ENCODE data around the gene PRRC2C. TPM values are rescaled to one million over a fixed set of nuclear protein-coding genes. Genes with fewer than 3 reads are reported as not detected.
A peak's percentile ranks its signal among the peaks of the same experiment; 100 is the strongest.

Gene PRRC2C
- polyA plus RNA-seq, 2 of the 4 experiments (the other 2 are of a cell fraction) = 50.3 to 96.3 TPM

GRCh38 chr1:171455967-171456366 is 29.4 kb upstream of the PRRC2C start:
- FAIRE-seq = no peak
- no peak for DNase-seq (ENCODE audit: low read depth in 1 of 2, low spot score in 1 of 2)
- TF ChIP-seq EHMT2 (IDR thresholded peaks at IDR 0.05; ENCODE audit: low read depth) (no peak), RARB (CRISPR knock-in tag; IDR thresholded peaks at IDR 0.05) (no peak), REST (IDR thresholded peaks at IDR 0.05) (no peak), FOSB (CRISPR knock-in tag; IDR thresholded peaks at IDR 0.05) (no peak), MAFK (IDR thresholded peaks at IDR 0.05; ENCODE audit: partially characterized antibody) (no peak), ZSCAN20 (CRISPR knock-in tag; IDR thresholded peaks at IDR 0.05) (no peak), NFE2L2 (conservative IDR thresholded peaks at IDR 0.05; ENCODE audit: low read length) (no peak), RFX5 (IDR thresholded peaks at IDR 0.05) (no peak), CTCF (IDR thresholded peaks at IDR 0.05) (no peak), CBX2 (IDR thresholded peaks at IDR 0.05; ENCODE audit: borderline replicate concordance, low read depth) (no peak), POLR2AphosphoS2 (conservative IDR thresholded peaks at IDR 0.05; ENCODE audit: low read length) (no peak), MYC (IDR thresholded peaks at IDR 0.05; ENCODE audit: borderline replicate concordance, low read length) (no peak), TFCP2L1 (CRISPR knock-in tag; IDR thresholded peaks at IDR 0.05) (no peak), EP300 (IDR thresholded peaks at IDR 0.05) (no peak), JUN (IDR thresholded peaks at IDR 0.05) (no peak), BHLHE40 (IDR thresholded peaks at IDR 0.05; ENCODE audit: low read depth, low read length) (no peak), FOXS1 (CRISPR knock-in tag; IDR thresholded peaks at IDR 0.05) (no peak), EHF (CRISPR knock-in tag; IDR thresholded peaks at IDR 0.05) (no peak), TP53 (CRISPR knock-in tag; IDR thresholded peaks at IDR 0.05) (no peak), SREBF2 (IDR thresholded peaks at IDR 0.05) (no peak)
- Histone ChIP-seq H3K27ac (no peak overlapping the region), H3K4me2 (no peak overlapping the region), H3K4me1 (0 out of 3 replicates have a peak, but pooled peaks cover 3% of the 10 kb centered on the region), H3K4me3 (no peak overlapping the region), H3K9me3 (0 out of 3 replicates have a peak, but pooled peaks cover 6% of the 10 kb centered on the region)
- ATAC-seq = no peak
- CTCF ChIA-PET = no interaction called here
- POLR2A ChIA-PET = no interaction called here

- WGBS (ENCODE audit: missing lambda C conversion rate) = 69% methylated on average over 2 of the region's 2 CpGs
- ChIA-PET CTCF (interaction anchor here (1.0 to 1.5 kb wide), 2 partner anchors 9 to 11 kb away, joined by 3 read pairs; no protein-coding TSS in a partner anchor), POLR2A (no interaction called here)
- Histone ChIP-seq H3K4me1 (0 out of 3 replicates have a peak, but pooled peaks cover 3% of the 10 kb centered on the region), H3K4me2 (no peak overlapping the region), H3K27ac (no peak overlapping the region), H3K4me3 (no peak overlapping the region), H3K9me3 (0 out of 3 replicates have a peak, but pooled peaks cover under 1% of the 10 kb centered on the region)
- DNase-seq (ENCODE audit: low read depth in 1 of 2, low spot score in 1 of 2) (no peak), ATAC-seq (peak in 1 of 2 experiments; percentile 73; a peak in 4 of 6 replicates), FAIRE-seq (no peak)
- no peak for TF ChIP-seq TP53 (CRISPR knock-in tag; IDR thresholded peaks at IDR 0.05)
- TF ChIP-seq MAFK (IDR thresholded peaks at IDR 0.05; ENCODE audit: partially characterized antibody) = peak; percentile 63
- no peak for TF ChIP-seq CHD4 (IDR thresholded peaks at IDR 0.05; ENCODE audit: borderline replicate concordance)
These were observed 27.9 kb upstream of the PRRC2C start for GRCh38 chr1:171457412-171457811.

All from A549 (cell line).